Measurements from ENCODE around the gene GBX2. TPM values are rescaled to one million over a fixed set of nuclear protein-coding genes. Genes with fewer than 3 reads are reported as not detected.

GBX2 gene
- total RNA-seq, 1 experiment from 2014 or later: 0.31 TPM

DNA sequence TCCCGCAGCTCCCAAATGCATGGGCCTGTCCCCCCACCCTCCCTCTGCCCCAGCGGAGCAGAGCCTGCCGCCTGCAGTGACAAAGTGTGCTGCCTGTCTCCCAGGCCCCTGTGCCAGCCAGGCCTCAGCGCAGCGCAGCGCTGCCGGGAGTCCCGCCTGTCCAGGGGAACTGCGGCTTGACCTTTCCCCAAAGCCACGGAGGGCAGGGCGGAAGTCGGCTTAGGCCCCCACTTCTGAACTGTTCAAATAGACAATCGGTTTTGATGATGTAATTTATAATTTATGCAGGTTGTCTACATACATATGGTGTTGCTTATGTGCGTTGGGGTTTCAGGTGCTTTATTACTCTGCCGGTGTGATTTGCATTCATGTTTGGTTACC, 7.1 kb downstream of the GBX2 start:
- Histone ChIP-seq H3K79me2 (ENCODE audit: insufficient read depth, low read length) (no peaks in the 10 kb centered on the region), H3K27me3 (ENCODE audit: insufficient read depth, low read length) (peaks cover 66% of the 10 kb centered on the region), H2AFZ (ENCODE audit: low read length) (no peak overlapping the region), H2AK5ac (ENCODE audit: insufficient read length, low read length) (no peak overlapping the region), H3K4ac (ENCODE audit: low read depth, low read length) (no peak overlapping the region), H3K23ac (ENCODE audit: insufficient read length, low read depth, low read length) (no peak overlapping the region), H4K5ac (ENCODE audit: insufficient read length, low read depth, low read length) (no peak overlapping the region), H2BK5ac (ENCODE audit: insufficient read length, low read length) (no peak overlapping the region), H3K4me2 (ENCODE audit: insufficient read depth, insufficient read length, low read length) (no peak overlapping the region), H3K23me2 (ENCODE audit: insufficient read length, low read depth, low read length, poor library complexity, severe bottlenecking) (peaks cover 10% of the 10 kb centered on the region), H3K9ac (ENCODE audit: extremely low read depth, insufficient read length, low read length) (no peak overlapping the region), H2BK20ac (ENCODE audit: low read depth, low read length, poor library complexity, severe bottlenecking) (no peak overlapping the region), H4K20me1 (ENCODE audit: control insufficient read depth, insufficient read depth, insufficient read length) (no peaks in the 10 kb centered on the region), H3K56ac (ENCODE audit: insufficient read length, low read depth, low read length) (no peak overlapping the region), H3K4me1 (ENCODE audit: insufficient read depth, low read length) (peaks cover 4% of the 10 kb centered on the region; the same call in 1 of the 2 replicates), H3T11ph (ENCODE audit: low read length) (no peak overlapping the region), H3K79me1 (ENCODE audit: insufficient read depth, low read depth, low read length, poor library complexity, severe bottlenecking) (no peaks in the 10 kb centered on the region), H3K27ac (ENCODE audit: insufficient read length, low read depth, low read length) (no peak overlapping the region), H2BK120ac (ENCODE audit: low read depth, low read length, poor library complexity, severe bottlenecking) (no peak overlapping the region), H3K18ac (ENCODE audit: insufficient read length, low read depth, low read length) (no peak overlapping the region), H4K8ac (replicated peaks; ENCODE audit: insufficient read length, low read depth, low read length) (no peak overlapping the region), H3K9me3 (ENCODE audit: control insufficient read depth, low read depth, low read length) (no peaks in the 10 kb centered on the region), H4K91ac (ENCODE audit: insufficient read length, low read depth, low read length) (no peak overlapping the region), H2BK12ac (ENCODE audit: insufficient read length, low read depth, low read length) (no peak overlapping the region), H3K14ac (ENCODE audit: insufficient read depth, low read length) (no peak overlapping the region), H2BK15ac (ENCODE audit: low read depth, low read length) (no peak overlapping the region)
- Mint-ChIP-seq H3K9me3 (no peaks in the 10 kb centered on the region; a peak in 1 of 5 replicates), H3K4me3 (no peak overlapping the region), H3K4me1 (peaks cover 41 to 42% of the 10 kb centered on the region in 2 experiments), H3K27me3 (ENCODE audit: low read depth) (peaks cover 97% of the 10 kb centered on the region), H3K36me3 (ENCODE audit: insufficient read depth in 1 of 3, low read depth in 3 of 3) (peaks cover 0 to 3% (median 0%) of the 10 kb centered on the region in 3 experiments; a peak in 1 of 7 replicates), H3K27ac (no peak overlapping the region)
- no CpG with 5 or more reads among the region's 15 CpGs for WGBS (ENCODE audit: extremely low coverage, insufficient read length, low lambda C conversion rate)
- DNase-seq: no peak
- TF ChIP-seq, protein P1, sequence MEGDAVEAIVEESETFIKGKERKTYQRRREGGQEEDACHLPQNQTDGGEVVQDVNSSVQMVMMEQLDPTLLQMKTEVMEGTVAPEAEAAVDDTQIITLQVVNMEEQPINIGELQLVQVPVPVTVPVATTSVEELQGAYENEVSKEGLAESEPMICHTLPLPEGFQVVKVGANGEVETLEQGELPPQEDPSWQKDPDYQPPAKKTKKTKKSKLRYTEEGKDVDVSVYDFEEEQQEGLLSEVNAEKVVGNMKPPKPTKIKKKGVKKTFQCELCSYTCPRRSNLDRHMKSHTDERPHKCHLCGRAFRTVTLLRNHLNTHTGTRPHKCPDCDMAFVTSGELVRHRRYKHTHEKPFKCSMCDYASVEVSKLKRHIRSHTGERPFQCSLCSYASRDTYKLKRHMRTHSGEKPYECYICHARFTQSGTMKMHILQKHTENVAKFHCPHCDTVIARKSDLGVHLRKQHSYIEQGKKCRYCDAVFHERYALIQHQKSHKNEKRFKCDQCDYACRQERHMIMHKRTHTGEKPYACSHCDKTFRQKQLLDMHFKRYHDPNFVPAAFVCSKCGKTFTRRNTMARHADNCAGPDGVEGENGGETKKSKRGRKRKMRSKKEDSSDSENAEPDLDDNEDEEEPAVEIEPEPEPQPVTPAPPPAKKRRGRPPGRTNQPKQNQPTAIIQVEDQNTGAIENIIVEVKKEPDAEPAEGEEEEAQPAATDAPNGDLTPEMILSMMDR (conservative IDR thresholded peaks at IDR 0.05): no peak
